ENCODE measurements around the gene TIAM1. TPM values are rescaled to one million over a fixed set of nuclear protein-coding genes. Genes with fewer than 3 reads are reported as not detected.

TIAM1 gene
- total RNA-seq, 1 donor from 2014 or later, result 6.6 TPM

DNA sequence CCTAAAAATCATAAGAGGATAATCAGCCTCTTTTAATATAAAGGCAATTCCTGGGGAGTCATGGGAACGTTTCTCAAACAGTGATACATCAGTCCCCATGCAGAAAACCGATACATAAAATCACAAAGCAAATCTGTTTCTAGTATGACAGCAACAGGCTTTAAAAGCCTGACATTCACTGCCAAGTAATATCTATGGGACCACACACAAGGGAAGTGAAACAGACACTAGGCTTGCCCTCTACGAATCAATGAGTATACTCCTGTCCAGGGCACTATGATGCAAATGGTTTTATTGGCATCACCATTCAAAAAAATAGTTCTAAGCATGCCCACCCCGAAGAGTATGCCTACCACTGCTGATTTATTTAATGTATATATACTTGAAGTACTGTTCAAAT lies 54.4 kb downstream of the TIAM1 start:
- no peaks in the 10 kb centered on the region for H3K27me3 Mint-ChIP-seq (ENCODE audit: low read depth)
- H3K4me1 Mint-ChIP-seq (ENCODE audit: low read depth), result peaks cover 31% of the 10 kb centered on the region
- H3K9me3 Mint-ChIP-seq (ENCODE audit: low read depth), result peaks cover 11% of the 10 kb centered on the region
- H3K27ac Mint-ChIP-seq (ENCODE audit: unreplicated experiment), result no peak overlapping the region
- no peak for DNase-seq (ENCODE audit: low spot score)
- peaks cover 2% of the 10 kb centered on the region for H3K36me3 Mint-ChIP-seq (ENCODE audit: low read depth)
- TF ChIP-seq CTCF (IDR thresholded peaks at IDR 0.05), result no peak
- H3K4me3 Mint-ChIP-seq (ENCODE audit: unreplicated experiment), result no peak overlapping the region

- DNase-seq (ENCODE audit: low spot score), result no peak
- Mint-ChIP-seq H3K27ac (ENCODE audit: unreplicated experiment) (no peak overlapping the region), H3K4me1 (ENCODE audit: low read depth) (peaks cover 30% of the 10 kb centered on the region), H3K36me3 (ENCODE audit: low read depth) (peaks cover 2% of the 10 kb centered on the region), H3K4me3 (ENCODE audit: unreplicated experiment) (no peak overlapping the region), H3K27me3 (ENCODE audit: low read depth) (no peaks in the 10 kb centered on the region), H3K9me3 (ENCODE audit: low read depth) (peaks cover 11% of the 10 kb centered on the region)
- no peak for TF ChIP-seq CTCF (IDR thresholded peaks at IDR 0.05)
These were observed 55.9 kb downstream of the TIAM1 start for GRCh38 chr21:31288191-31288590.

GRCh38 chr21:31287201-31287600 lies 56.9 kb downstream of the TIAM1 start:
- peaks cover 38% of the 10 kb centered on the region for H3K4me1 Mint-ChIP-seq (ENCODE audit: low read depth)
- H3K4me3 Mint-ChIP-seq (ENCODE audit: unreplicated experiment), result no peak overlapping the region
- H3K27me3 Mint-ChIP-seq (ENCODE audit: low read depth), result no peaks in the 10 kb centered on the region
- no peak for DNase-seq (ENCODE audit: low spot score)
- TF ChIP-seq CTCF (IDR thresholded peaks at IDR 0.05), result no peak
- H3K27ac Mint-ChIP-seq (ENCODE audit: unreplicated experiment), result no peak overlapping the region
- peaks cover 2% of the 10 kb centered on the region for H3K36me3 Mint-ChIP-seq (ENCODE audit: low read depth)
- peaks cover 11% of the 10 kb centered on the region for H3K9me3 Mint-ChIP-seq (ENCODE audit: low read depth)

DNA sequence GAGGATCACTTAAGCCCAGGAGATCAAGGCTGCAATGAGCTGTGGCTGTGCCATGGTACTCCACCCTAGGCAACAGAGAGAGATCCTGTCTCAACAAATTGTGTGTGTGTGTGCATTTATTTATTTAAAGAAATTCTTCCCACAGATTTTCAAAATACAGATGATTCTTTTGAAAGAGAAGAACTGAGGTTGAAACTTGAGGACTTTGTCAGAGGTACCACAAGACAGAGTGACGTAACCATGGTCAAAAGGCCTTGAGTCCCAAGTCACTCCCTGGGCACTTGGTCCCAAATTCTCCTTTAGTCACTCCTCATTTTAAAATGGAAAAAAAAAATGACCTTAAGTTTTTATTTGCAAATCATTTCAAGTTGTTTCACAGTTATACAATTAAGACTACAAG lies 57.4 kb downstream of the TIAM1 start:
- no peak for DNase-seq (ENCODE audit: low spot score)
- no peak for TF ChIP-seq CTCF (IDR thresholded peaks at IDR 0.05)
- Mint-ChIP-seq H3K9me3 (ENCODE audit: low read depth) (peaks cover 11% of the 10 kb centered on the region), H3K27me3 (ENCODE audit: low read depth) (no peaks in the 10 kb centered on the region), H3K4me3 (ENCODE audit: unreplicated experiment) (no peak overlapping the region), H3K27ac (ENCODE audit: unreplicated experiment) (no peak overlapping the region), H3K36me3 (ENCODE audit: low read depth) (peaks cover 2% of the 10 kb centered on the region), H3K4me1 (ENCODE audit: low read depth) (peaks cover 44% of the 10 kb centered on the region)

DNA sequence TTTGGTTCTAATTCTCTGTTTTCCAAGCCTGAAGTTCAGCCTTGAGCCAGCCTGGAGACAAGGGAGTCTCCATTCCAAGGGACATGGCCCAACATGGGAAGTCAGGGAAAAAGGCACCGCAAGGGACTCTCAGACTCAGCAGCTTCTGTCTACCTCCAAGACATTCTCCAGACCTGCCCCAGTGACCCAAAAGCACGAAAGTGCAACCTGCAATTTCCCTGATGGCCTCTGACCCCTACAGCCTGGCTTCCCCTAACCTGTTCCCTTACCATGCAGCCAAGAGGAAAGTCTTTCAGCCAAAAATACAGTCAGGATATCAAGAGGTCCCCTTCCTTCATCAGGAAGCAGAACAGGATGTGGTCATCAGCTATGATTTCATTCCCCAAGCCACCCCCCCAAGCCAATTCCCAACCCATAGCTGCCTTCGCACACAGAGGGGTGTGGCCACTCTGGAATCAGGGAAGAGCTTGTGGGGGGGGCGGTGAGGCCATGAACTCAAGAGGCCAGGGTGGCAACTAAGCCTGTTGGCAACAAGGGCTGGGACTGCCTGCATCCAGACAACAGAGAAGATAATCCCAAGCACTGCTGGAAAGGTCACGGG lies 59.2 kb downstream of the TIAM1 start:
- peaks cover 43% of the 10 kb centered on the region for H3K4me1 Mint-ChIP-seq (ENCODE audit: low read depth)
- no peak for TF ChIP-seq CTCF (IDR thresholded peaks at IDR 0.05)
- peaks cover 2% of the 10 kb centered on the region for H3K36me3 Mint-ChIP-seq (ENCODE audit: low read depth)
- H3K9me3 Mint-ChIP-seq (ENCODE audit: low read depth), result peaks cover 11% of the 10 kb centered on the region
- H3K4me3 Mint-ChIP-seq (ENCODE audit: unreplicated experiment), result no peak overlapping the region
- DNase-seq (ENCODE audit: low spot score), result no peak
- no peaks in the 10 kb centered on the region for H3K27me3 Mint-ChIP-seq (ENCODE audit: low read depth)
- no peak overlapping the region for H3K27ac Mint-ChIP-seq (ENCODE audit: unreplicated experiment)
